Hepatocyte (in vitro differentiated cells): ENCODE data around the gene CFAP410. TPM values are rescaled to one million over a fixed set of nuclear protein-coding genes. Genes with fewer than 3 reads are reported as not detected.

Experiments used
- DNase-seq: peaks from one replicate; pipeline ENCODE4 v3.0.0-alpha.2; 2016; ENCODE audit warnings: low spot score
- H2AFZ ChIP-seq: fragments of 200-600 bp; sonication (generic); 2 replicates; pipeline ENCODE4 v1.6.0; 2016; ENCODE audit warnings: antibody characterized with exemption, mild to moderate bottlenecking
- H3K27ac ChIP-seq: fragments of 200-600 bp; sonication (generic); 2 replicates; pipeline ENCODE4 v1.5.1; 2016; ENCODE audit warnings: mild to moderate bottlenecking
- H3K27me3 ChIP-seq: fragments of 200-600 bp; sonication (generic); 2 replicates; pipeline ENCODE4 v1.6.1; 2016
- H3K36me3 ChIP-seq: fragments of 200-600 bp; sonication (generic); replicated peaks from 2 replicates; pipeline ENCODE4 v1.5.1; 2016; ENCODE audit warnings: low read depth; ENCODE audit not compliant: insufficient read depth
- H3K4me1 ChIP-seq: fragments of 200-600 bp; sonication (generic); 2 replicates; pipeline ENCODE4 v1.5.1; 2016; ENCODE audit warnings: mild to moderate bottlenecking, moderate library complexity; ENCODE audit not compliant: insufficient read depth
- H3K4me2 ChIP-seq: fragments of 200-600 bp; sonication (generic); 2 replicates; pipeline ENCODE4 v1.6.0; 2016
- H3K4me3 ChIP-seq: fragments of 200-600 bp; sonication (generic); 2 replicates; pipeline ENCODE4 v1.5.1; 2016; ENCODE audit warnings: mild to moderate bottlenecking
- H3K79me2 ChIP-seq: fragments of 200-600 bp; sonication (generic); 2 replicates; pipeline ENCODE4 v1.6.0; 2017; ENCODE audit warnings: mild to moderate bottlenecking
- H3K9me2 ChIP-seq: fragments of 200-600 bp; sonication (generic); replicated peaks from 2 replicates; pipeline ENCODE4 v1.6.0; 2017; ENCODE audit warnings: mild to moderate bottlenecking; ENCODE audit not compliant: insufficient read depth
- H3K9me3 ChIP-seq: fragments of 200-600 bp; sonication (generic); 2 replicates; pipeline ENCODE4 v1.5.1; 2016; ENCODE audit warnings: low read depth, mild to moderate bottlenecking
- H4K20me1 ChIP-seq: fragments of 200-600 bp; sonication (generic); 2 replicates; pipeline ENCODE4 v1.6.0; 2016; ENCODE audit warnings: mild to moderate bottlenecking; ENCODE audit not compliant: insufficient read depth, poor library complexity, severe bottlenecking
- EZH2 ChIP-seq: fragments of 200-600 bp; sonication (generic); IDR thresholded peaks from 2 replicates; pipeline ENCODE4 v1.6.1; 2016; ENCODE audit warnings: antibody characterized with exemption, mild to moderate bottlenecking, borderline replicate concordance
- EZH2phosphoT487 ChIP-seq: fragments of 200-600 bp; sonication (generic); IDR thresholded peaks from one replicate; pipeline ENCODE4 v1.6.1; 2018; ENCODE audit warnings: antibody characterized with exemption, mild to moderate bottlenecking, low read depth, moderate library complexity; ENCODE audit not compliant: unreplicated experiment, severe bottlenecking
- WGBS: methylation state at CpG from one replicate; pipeline ENCODE4 v1.1.6; 2016; ENCODE audit warnings: low lambda C conversion rate; ENCODE audit errors: missing lambda C conversion rate; 5-methylcytosine and 5-hydroxymethylcytosine counted together
- polyA plus RNA-seq: library from polyadenylated mRNA; unstranded; fragments of >200 nt; fragmentation: Nextera tagmentation; extraction: Ambion mirVana; gene quantifications from 2 replicates; pipeline ENCODE4 v1.2.1, GENCODE V29; 2016
- total RNA-seq: library from RNA; depleted of rRNA; stranded (reverse); fragments of >200 nt; gene quantifications from 2 replicates; pipeline ENCODE4 v1.2.3, GENCODE V29; 2014
- TF ChIP-seq, protein P1 (sequence below): fragments of 200-600 bp; sonication (generic); IDR thresholded peaks from 2 replicates; pipeline ENCODE4 v1.5.1; 2016; ENCODE audit warnings: antibody characterized with exemption, mild to moderate bottlenecking; ENCODE audit not compliant: poor library complexity

CFAP410 gene
- total RNA-seq (17.1 and 20.3 TPM in 2 replicates), polyA plus RNA-seq (33.6 and 40.4 TPM in 2 replicates)

DNA sequence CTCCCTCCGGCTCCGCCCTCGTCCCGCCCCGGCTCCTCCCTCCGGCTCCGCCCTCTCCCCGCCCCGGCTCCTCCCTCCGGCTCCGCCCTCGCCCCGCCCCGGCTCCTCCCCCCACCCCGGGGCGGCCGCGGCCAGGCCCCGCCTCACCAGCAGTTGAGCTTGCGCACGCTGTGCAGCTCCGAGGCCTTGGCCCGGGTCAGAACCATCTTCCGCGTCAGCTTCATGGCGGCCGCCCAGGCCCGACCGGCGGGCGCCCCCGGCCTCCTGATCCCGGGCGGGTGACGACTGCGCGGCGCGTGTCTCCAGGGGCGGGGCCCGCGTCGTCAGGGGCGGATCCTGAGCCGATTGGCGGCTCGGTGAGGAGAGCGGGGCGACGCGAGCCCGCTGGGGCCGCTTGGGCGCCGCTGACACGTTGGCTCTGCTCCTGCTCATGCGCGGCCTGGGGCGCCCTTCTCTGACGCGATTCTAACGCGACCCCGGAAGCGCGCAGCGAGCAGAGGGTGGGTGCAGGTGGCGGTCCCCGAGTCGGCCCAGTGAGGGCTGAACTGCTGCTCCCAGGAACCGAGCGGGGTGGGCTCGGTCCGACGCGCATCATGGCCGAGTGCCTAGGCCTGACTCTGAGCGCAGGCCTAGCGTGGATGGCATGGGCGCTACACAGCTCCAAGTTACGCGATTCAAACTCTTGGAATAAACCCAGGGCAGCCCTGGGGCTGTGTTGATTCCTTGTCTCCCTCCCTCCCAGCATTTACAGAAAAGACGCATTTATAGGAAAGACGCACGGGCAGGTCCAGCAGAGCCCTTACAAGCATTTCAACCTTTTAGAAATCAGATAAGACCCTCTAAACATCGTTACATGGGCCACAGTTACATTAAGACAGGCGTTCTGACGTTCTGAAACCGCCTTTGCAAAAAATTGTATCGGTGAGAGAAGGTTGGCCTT is at the start of gene CFAP410:
Gene CFAP410 (minus strand): TSS at position 420 of the 940 bp plus-strand sequence. CDS start 196 bp downstream, at position 224.
- Histone ChIP-seq H3K4me1 (peaks cover 24% of the 10 kb centered on the region), H3K4me2 (peak within 1 kb of the TSS; percentile 94), H3K79me2 (no peaks in the 10 kb centered on the region), H3K27ac (peak within 1 kb of the TSS; percentile 100), H3K4me3 (peak within 1 kb of the TSS; percentile 68), H3K27me3 (no peaks in the 10 kb centered on the region), H4K20me1 (no peaks in the 10 kb centered on the region), H2AFZ (peak within 1 kb of the TSS; percentile 64), H3K9me3 (no peaks in the 10 kb centered on the region), H3K36me3 (no peaks in the 10 kb centered on the region), H3K9me2 (no peaks in the 10 kb centered on the region)
- TF ChIP-seq EZH2phosphoT487 (no peak), EZH2 (no peak)
- TF ChIP-seq, protein P1, sequence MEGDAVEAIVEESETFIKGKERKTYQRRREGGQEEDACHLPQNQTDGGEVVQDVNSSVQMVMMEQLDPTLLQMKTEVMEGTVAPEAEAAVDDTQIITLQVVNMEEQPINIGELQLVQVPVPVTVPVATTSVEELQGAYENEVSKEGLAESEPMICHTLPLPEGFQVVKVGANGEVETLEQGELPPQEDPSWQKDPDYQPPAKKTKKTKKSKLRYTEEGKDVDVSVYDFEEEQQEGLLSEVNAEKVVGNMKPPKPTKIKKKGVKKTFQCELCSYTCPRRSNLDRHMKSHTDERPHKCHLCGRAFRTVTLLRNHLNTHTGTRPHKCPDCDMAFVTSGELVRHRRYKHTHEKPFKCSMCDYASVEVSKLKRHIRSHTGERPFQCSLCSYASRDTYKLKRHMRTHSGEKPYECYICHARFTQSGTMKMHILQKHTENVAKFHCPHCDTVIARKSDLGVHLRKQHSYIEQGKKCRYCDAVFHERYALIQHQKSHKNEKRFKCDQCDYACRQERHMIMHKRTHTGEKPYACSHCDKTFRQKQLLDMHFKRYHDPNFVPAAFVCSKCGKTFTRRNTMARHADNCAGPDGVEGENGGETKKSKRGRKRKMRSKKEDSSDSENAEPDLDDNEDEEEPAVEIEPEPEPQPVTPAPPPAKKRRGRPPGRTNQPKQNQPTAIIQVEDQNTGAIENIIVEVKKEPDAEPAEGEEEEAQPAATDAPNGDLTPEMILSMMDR, result no peak
- DNase-seq, result peak; percentile 99
- WGBS, result 2% methylated on average over 63 of the region's 90 CpGs

DNA sequence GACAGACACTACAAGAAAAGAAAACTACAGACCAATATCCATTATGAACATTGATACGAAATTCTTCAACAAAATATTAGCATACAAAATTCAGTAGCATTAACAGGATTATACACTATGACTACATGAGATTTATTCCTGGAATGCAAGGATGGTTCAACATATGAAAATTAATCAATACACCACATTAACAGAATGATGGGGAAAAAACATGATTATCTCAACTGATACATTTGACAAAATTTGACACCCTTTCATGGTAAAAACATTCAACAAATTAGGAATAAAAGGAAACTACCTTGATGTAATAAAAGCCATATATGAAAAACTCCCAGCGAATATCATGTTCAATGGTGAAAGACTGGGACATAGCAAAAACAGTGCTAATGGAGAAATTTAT is 45.8 kb upstream of the CFAP410 start:
- peaks cover 3% of the 10 kb centered on the region for H3K9me3 ChIP-seq
- no peaks in the 10 kb centered on the region for H3K36me3 ChIP-seq
- H3K4me3 ChIP-seq, result no peak overlapping the region
- H3K27ac ChIP-seq, result no peak overlapping the region
- H3K4me1 ChIP-seq, result no peaks in the 10 kb centered on the region
- no peaks in the 10 kb centered on the region for H3K27me3 ChIP-seq
- WGBS, result 72% methylated on average over 2 of the region's 2 CpGs
- no peaks in the 10 kb centered on the region for H3K9me2 ChIP-seq
- TF ChIP-seq, protein P1, result no peak
- no peak for TF ChIP-seq EZH2
- TF ChIP-seq EZH2phosphoT487, result no peak
- H3K79me2 ChIP-seq, result no peaks in the 10 kb centered on the region
- DNase-seq, result no peak
- H2AFZ ChIP-seq, result no peak overlapping the region
- no peaks in the 10 kb centered on the region for H4K20me1 ChIP-seq
- no peak overlapping the region for H3K4me2 ChIP-seq

DNA sequence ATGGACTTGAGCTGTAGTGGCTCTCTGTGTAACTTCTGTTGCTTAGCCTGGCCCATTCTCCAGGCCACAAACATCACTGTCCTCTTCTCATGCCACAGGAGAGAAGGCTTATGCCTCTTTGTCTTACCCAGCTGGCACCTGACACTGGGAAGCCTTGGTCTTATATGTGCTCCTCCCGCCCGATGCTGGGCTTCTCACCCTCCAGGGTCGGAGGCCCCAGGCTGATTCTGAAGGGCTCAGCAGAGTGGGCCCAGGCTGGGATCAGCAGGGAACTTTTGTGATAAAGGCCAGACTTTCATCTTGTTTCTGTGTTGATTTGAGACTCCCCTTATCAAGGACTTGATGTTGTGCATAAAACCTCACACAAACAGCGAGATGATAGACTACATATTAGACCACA is 44.0 kb upstream of the CFAP410 start:
- TF ChIP-seq EZH2, result no peak
- TF ChIP-seq, protein P1, result no peak
- H3K36me3 ChIP-seq, result no peaks in the 10 kb centered on the region
- no peak overlapping the region for H3K27ac ChIP-seq
- no peak overlapping the region for H3K4me2 ChIP-seq
- no peaks in the 10 kb centered on the region for H3K9me2 ChIP-seq
- no peaks in the 10 kb centered on the region for H4K20me1 ChIP-seq
- H3K4me1 ChIP-seq, result no peaks in the 10 kb centered on the region
- no peaks in the 10 kb centered on the region for H3K27me3 ChIP-seq
- no peak for DNase-seq
- H2AFZ ChIP-seq, result no peak overlapping the region
- peaks cover 3% of the 10 kb centered on the region for H3K9me3 ChIP-seq
- no peaks in the 10 kb centered on the region for H3K79me2 ChIP-seq
- H3K4me3 ChIP-seq, result no peak overlapping the region
- WGBS, result 76% methylated on average over 4 of the region's 4 CpGs
